Mucosa of rectum (tissue), 2 donors: ENCODE results near the gene MARK3.
A peak's percentile ranks its signal among the peaks of the same experiment; 100 is the strongest.
"Not testable (repeated sequence)": the region's sequence is repeated elsewhere in the genome, so short reads cannot be mapped to it uniquely, and the experiment has no call there.

Experiments
- H3K27ac ChIP-seq, 2 donors: one replicate each; pipeline ENCODE4 v1.7.0; 2013; ENCODE audit warnings: inconsistent platforms in 2 of 2, low read depth in 2 of 2, low read length in 2 of 2
- H3K27me3 ChIP-seq, 2 donors: one replicate each; pipeline ENCODE4 v1.7.0; 2013; ENCODE audit warnings: low read length in 2 of 2; ENCODE audit not compliant: control insufficient read depth in 2 of 2, insufficient read depth in 2 of 2
- H3K36me3 ChIP-seq, 2 donors: one replicate each; pipeline ENCODE4 v1.7.0; 2013; ENCODE audit warnings: low read length in 2 of 2; ENCODE audit not compliant: control insufficient read depth in 2 of 2, insufficient read depth in 2 of 2
- H3K4me1 ChIP-seq, 2 donors: one replicate each; pipeline ENCODE4 v1.7.0; 2013; ENCODE audit warnings: low read length in 2 of 2, mild to moderate bottlenecking in 1 of 2; ENCODE audit not compliant: control insufficient read depth in 2 of 2, insufficient read depth in 2 of 2
- H3K4me3 ChIP-seq, 2 donors: one replicate each; pipeline ENCODE4 v1.7.0; 2013; ENCODE audit warnings: low read length in 2 of 2
- H3K9ac ChIP-seq, 2 donors: one replicate each; pipeline ENCODE4 v1.7.0; 2013; ENCODE audit warnings: low read length in 2 of 2, low read depth in 1 of 2, mild to moderate bottlenecking in 1 of 2
- H3K9me3 ChIP-seq, 2 donors: one replicate each; pipeline ENCODE4 v1.7.0; 2013; ENCODE audit warnings: low read length in 2 of 2; ENCODE audit not compliant: control insufficient read depth in 2 of 2
- donor health status: healthy.
- donor health status: Normal muscosa, but diverticular disease.

The MARK3 gene

DNA sequence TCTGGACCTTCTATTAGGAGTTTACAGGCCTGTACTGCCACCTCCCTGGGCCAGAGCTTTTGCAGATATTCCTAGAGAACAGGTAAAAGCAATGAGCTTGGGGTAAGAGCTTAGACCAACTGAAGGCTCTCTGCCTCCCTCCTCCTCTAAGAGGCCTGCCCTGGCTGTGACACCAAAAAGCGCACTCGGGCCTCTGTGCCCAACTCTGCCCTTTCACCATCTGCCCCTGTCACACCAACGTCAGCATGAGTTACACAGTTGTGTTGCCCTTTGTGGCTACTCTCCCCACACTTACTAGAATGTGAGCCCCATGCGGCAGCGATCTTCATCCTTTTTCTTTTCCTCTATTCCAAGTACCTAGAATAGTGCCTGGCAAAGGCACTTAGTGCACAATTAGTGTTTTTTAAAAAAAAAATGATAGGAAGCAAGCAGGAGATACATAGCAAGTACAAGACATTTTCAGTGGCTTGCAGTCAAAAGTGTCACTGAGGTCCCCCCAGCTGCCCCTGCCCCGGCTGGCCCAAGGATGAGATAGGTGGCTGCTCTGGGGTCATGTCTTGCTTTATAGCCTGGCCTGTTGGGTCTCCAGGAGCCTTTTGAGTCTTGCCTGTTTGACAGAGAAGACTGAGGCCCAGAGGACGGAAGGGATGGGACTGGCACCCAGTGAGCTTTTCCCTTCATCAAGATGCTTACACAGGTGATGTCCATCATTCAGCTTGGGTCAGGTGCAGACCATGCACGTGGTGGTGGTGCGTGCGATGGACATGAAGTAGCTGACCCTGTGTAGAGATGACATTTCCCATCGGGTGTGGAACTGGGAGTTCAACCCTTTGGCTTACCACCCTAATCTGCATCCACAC, 124.9 kb downstream of the MARK3 start:
- H3K4me3 ChIP-seq, result no peak overlapping the region
- H3K9me3 ChIP-seq, result no peaks in the 10 kb centered on the region
- H3K27me3 ChIP-seq, result no peaks in the 10 kb centered on the region
- H3K36me3 ChIP-seq, result peaks cover 21 to 27% of the 10 kb centered on the region in 2 donors
- no peak overlapping the region for H3K27ac ChIP-seq
- H3K4me1 ChIP-seq, result peaks cover 6 to 18% of the 10 kb centered on the region in 2 donors
- H3K9ac ChIP-seq, result no peak overlapping the region

DNA sequence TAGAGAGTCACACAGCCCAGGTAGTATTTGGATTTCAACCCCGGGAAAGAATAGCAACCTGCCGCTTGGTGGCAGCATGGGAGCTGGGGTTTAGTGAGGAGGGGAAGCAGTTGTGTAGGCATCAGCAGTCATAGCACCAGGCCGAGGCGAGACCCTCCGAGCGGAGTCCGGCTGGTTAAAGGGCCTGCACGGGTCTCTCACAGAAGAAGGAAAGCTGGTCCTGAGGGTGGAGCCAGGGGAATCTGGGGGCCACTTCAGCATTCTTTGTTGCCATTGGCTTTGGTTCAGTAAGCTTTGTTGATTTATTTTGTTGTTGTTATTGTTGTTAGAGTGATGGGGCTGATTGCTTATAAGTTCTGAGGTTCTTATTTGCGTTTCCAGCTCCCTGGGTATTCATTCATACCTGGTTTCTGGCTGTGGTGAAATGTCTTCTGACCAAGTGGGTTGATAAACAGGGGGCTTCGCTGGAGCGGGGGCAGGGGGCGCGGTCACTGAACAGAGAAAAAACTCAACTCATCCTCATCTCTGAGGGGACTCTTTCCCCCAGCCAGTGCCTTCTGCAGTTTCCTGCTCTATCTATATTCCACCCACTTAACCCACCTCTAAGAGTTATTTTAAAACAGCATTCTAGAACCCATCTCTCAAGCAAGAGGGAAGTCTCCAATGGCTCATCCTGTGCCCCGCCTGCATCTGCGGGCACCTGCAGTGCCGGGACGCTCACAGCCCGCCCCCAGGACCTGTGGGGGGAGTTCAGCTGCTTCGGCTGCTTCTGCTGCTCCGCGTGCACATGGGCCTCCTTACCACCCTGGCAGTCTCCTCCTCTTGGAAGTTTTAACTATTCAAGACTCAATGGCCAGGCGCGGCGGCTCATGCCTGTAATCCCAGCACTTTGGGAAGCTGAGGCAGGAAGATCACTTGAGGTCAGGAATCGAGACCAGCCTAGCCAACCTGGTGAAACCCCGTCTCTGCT, 125.8 kb downstream of the MARK3 start:
- H3K36me3 ChIP-seq, result peaks cover 17 to 22% of the 10 kb centered on the region in 2 donors
- peaks cover 6 to 18% of the 10 kb centered on the region in 2 donors for H3K4me1 ChIP-seq
- no peaks in the 10 kb centered on the region for H3K27me3 ChIP-seq
- no peak overlapping the region for H3K9ac ChIP-seq
- no peaks in the 10 kb centered on the region for H3K9me3 ChIP-seq
- no peak overlapping the region for H3K27ac ChIP-seq
- no peak overlapping the region for H3K4me3 ChIP-seq

DNA sequence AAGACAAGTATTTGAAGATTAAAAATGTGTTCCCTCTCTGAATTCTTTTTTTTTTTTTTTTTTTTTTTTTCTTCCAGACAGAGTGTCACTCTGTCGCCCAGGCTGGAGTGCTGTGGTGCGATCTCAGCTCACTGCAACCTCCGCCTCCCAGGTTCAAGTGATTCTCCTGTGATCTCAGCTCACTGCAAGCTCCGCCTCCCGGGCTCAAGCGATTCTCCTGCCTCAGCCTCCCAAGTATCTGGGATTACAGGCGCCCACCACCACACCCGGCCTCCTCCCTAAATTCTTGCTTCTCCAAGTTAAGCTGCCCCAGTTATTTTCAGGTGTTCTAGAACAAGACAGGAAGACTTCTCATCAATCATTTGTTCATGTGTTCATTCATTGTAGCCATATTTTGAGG, 127.0 kb downstream of the MARK3 start:
- H3K4me3 ChIP-seq, result not testable (repeated sequence)

DNA sequence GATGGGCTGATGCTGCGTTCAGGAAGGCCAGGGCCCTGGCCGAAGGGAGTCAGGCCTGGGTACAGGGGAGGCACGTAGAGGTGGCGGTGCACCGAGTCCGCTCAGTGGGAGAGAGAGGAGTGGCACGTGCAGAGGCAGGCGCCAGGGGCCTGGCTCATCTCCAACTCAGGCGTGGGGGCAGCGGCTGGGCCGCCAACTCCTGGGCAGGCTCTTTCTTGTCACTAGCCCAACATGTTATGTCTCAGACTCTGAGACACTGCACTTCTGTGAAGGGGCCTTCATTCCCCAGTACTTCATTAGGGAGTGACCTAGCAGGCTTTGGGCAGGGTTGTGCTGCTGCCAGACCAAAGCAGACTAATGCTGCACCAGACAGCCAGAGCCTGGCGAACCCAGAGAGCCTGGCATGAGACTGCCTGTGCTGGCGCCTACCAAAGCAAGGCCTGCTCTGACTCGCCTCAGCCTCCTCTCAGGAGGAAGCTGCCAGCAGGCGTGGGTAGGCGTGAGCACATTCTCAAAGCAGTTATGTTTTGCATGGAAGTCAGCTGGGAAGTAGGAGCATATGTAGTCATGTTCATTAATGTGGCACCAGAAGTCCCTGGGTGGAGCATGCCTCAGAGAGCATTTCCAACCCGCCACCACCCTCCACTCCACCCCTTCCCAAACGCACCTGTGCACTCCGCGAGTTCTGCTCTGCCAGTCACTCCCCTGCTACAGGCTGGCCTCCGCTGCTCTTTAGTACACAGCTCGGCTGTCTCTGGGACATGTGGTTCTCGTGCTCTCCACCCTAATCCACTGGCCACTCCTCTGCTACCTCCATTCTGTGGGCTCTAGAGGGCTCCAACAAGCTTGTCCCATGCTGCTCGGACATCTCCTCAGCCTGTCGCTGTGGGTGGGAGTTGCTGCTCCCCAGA, 127.7 kb downstream of the MARK3 start:
- Histone ChIP-seq H3K27ac (peak overlapping the region; percentile 70 to 80), H3K36me3 (peaks cover 17% of the 10 kb centered on the region in 2 donors), H3K9ac (peak overlapping the region in 1 of 2 donors; percentile 52), H3K4me1 (peaks cover 7 to 18% of the 10 kb centered on the region in 2 donors), H3K4me3 (no peak overlapping the region), H3K27me3 (no peaks in the 10 kb centered on the region), H3K9me3 (no peaks in the 10 kb centered on the region)

More for the DNA sequence above, 127.0 kb downstream of the MARK3 start:
- not testable (repeated sequence) for H3K9me3 ChIP-seq, H3K27me3 ChIP-seq
- Histone ChIP-seq H3K4me1 (peaks cover 6 to 18% of the 10 kb centered on the region in 2 donors), H3K27ac (peak overlapping the region; percentile 70 to 80), H3K36me3 (peaks cover 17 to 19% of the 10 kb centered on the region in 2 donors), H3K9ac (peak overlapping the region in 1 of 2 donors; percentile 52)

DNA sequence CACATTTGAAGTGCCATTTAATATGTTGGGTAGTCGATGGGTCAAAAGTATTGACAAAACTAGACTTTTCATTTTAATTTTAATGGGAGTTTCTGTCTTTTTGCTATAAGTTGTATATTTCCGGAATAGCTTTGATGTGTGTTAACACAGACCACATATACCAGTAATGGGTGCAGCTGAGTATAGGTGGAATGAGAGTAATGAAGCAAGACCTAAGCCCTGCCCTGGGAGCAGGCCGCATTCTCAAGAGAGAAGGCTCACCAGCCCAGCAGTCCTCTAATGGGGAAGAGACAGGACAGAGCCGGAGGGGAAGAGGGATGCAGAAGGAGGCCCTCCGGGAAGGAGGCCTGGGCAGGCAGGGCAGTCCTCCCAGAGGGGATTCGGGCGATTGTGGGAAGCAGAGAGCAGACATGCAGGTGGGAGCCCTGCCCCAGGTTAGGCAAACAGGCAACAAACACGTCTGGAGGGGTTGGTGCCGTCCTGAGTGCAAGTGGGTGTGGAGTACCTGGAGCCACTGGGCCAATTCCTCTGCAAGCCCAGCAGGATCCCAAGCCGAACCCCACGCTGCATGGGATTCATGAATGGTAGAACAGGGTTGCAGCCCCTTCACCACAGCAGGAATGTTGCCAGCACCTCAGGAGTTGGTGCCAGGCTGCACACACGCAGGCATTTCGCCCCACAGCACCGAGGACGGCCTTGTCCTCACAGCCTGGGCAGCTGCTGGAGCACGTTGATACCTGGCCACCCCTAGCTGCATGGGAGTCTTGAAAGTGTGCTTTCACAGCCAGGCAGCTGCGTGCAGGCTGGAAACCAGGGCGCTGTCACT, 129.6 kb downstream of the MARK3 start:
- no peak overlapping the region for H3K27ac ChIP-seq
- H3K27me3 ChIP-seq, result no peaks in the 10 kb centered on the region
- H3K9me3 ChIP-seq, result no peaks in the 10 kb centered on the region
- H3K4me3 ChIP-seq, result no peak overlapping the region
- peaks cover 25 to 36% of the 10 kb centered on the region in 2 donors for H3K4me1 ChIP-seq
- H3K9ac ChIP-seq, result no peak overlapping the region
- peaks cover 15 to 16% of the 10 kb centered on the region in 2 donors for H3K36me3 ChIP-seq

DNA sequence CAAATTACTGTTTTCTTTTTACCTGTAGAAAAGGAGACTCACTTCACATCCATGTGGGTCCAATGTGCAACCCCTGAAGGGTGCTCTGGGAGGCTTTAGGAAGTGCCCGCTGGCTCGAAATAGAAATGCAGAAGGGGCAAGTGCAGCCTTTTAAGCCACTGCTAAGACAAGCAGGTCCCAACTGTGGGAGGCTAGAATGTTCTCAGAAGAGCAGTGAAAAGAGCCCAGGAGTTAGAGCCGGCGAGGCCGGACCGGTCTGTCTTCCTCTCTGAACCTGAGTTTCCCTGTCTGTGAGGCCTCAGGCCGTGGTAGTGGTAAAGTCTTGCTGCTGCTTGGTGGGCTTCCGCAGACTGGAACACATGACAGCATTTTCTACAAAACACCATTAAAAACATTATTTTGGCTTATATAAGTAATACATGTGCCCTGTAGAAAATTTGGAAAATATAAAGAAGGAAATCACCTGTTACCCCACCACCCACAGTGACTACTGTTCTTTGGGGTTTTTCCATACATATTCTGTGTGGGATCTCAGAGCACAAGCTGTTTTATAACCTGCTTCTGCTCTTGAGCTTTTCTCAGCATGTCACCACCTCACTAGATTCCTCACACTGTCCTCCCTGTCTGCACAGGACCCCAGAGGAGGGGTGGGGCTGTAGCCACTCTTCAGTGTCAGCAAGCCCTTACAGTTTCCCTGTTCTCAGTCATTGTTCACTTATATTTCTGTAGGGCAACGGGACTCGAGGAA, 131.4 kb downstream of the MARK3 start:
- no peak overlapping the region for H3K4me3 ChIP-seq
- H3K36me3 ChIP-seq, result peaks cover 14 to 16% of the 10 kb centered on the region in 2 donors
- no peaks in the 10 kb centered on the region for H3K9me3 ChIP-seq
- no peak overlapping the region for H3K27ac ChIP-seq
- peaks cover 32 to 46% of the 10 kb centered on the region in 2 donors for H3K4me1 ChIP-seq
- H3K27me3 ChIP-seq, result no peaks in the 10 kb centered on the region
- no peak overlapping the region for H3K9ac ChIP-seq

DNA sequence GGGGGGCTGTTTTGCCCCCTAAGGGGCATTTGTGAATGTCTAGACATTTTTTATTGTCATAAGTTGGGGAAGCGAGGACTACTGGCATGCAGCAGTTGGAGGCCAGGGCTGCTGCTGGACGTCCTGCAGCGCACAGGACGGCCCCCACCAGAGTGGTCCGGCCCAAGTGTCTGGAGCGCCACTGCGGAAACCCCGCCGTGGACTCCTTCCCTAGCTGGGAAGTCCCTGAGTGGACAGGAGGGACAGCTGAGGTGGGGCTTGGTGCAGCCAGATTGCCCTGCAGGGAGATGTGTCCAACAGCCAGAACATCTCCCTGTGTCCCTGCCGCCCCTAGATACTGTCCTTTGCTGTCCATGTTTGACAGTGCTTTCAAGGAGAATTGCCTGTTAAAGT, 132.0 kb downstream of the MARK3 start:
- Histone ChIP-seq H3K27ac (no peak overlapping the region), H3K4me3 (no peak overlapping the region), H3K4me1 (peaks cover 33 to 46% of the 10 kb centered on the region in 2 donors), H3K27me3 (no peaks in the 10 kb centered on the region), H3K9me3 (no peaks in the 10 kb centered on the region), H3K9ac (no peak overlapping the region), H3K36me3 (peaks cover 14 to 16% of the 10 kb centered on the region in 2 donors)

DNA sequence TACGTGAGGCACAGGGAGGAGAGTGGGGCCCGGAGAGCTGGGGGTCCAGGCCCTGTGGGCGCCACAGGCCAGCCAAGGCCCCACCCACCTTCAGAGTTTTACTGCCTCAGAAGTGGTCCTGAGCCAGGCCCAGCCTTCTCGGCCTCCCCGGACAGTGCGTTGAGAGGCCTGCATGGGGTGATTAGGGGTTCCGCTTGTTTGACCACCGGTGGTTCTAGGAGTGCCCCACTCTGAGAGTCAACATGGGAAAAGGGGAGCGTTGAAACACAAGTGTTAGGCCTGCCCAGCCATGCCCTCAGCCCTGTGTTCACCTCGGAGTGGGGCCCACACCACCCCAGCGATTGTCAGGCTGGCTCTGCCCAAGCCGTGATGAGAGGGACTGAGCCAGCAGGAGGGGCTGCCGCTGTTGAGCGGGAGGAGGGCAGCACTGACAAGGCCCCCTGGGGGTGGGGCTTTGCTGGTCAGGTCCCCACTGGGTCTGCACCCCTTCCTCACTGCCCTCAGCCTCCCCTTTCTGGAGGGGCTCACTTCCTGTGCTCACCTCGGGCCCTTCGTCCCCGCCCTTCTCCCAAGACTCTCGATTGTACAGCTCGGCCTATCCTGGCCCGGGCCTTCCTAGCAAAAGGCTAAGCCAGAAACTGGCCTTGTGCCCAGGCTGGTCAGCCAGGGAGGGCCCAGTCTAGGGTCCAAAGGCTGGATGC, 132.7 kb downstream of the MARK3 start:
- no peak overlapping the region for H3K4me3 ChIP-seq
- H3K27me3 ChIP-seq, result no peaks in the 10 kb centered on the region
- peaks cover 14 to 16% of the 10 kb centered on the region in 2 donors for H3K36me3 ChIP-seq
- H3K4me1 ChIP-seq, result peaks cover 29 to 41% of the 10 kb centered on the region in 2 donors
- no peaks in the 10 kb centered on the region for H3K9me3 ChIP-seq
- peak overlapping the region; percentile 49 to 52 for H3K27ac ChIP-seq
- peak overlapping the region in 1 of 2 donors; percentile 42 for H3K9ac ChIP-seq
